WTC11 (cell line): Measurements from ENCODE around the gene DLG5. TPM values are rescaled to one million over a fixed set of nuclear protein-coding genes. Genes with fewer than 3 reads are reported as not detected.

Source experiments
- ATAC-seq: fragments of 200-7000 bp; cut with Tn5 transposase; 2 replicates; pipeline ENCODE4 v1.10.0; 2021; ENCODE audit warnings: mild to moderate bottlenecking, moderate library complexity
- CTCF ChIA-PET: fragments of 300-600 bp; sonication (Branson Sonifier 250); formaldehyde crosslinking; loops from one replicate; lab custom pipeline; 2021; ENCODE audit warnings: antibody characterized with exemption; lab: Charles Lee
- POLR2A ChIA-PET: fragments of 350-600 bp; sonication (Branson Sonifier 250); formaldehyde crosslinking; loops from one replicate; lab custom pipeline; 2021; ENCODE audit warnings: antibody characterized with exemption; lab: Charles Lee
- DNase-seq: peaks from one replicate; pipeline ENCODE4 v3.0.0; 2021; ENCODE audit warnings: low spot score
- H3K27ac Mint-ChIP-seq: 2 replicates; pipeline ENCODE4 v1.8.0; 2021; ENCODE audit warnings: mixed read lengths
- H3K27me3 Mint-ChIP-seq: 2 replicates; pipeline ENCODE4 v1.8.0; 2021; ENCODE audit warnings: low read depth, mild to moderate bottlenecking, moderate library complexity, mixed read lengths
- H3K36me3 Mint-ChIP-seq: 2 replicates; pipeline ENCODE4 v1.8.0; 2021; ENCODE audit warnings: mixed read lengths
- H3K4me1 Mint-ChIP-seq: 2 replicates; pipeline ENCODE4 v1.8.0; 2022; ENCODE audit warnings: mixed read lengths
- H3K4me3 Mint-ChIP-seq: 2 replicates; pipeline ENCODE4 v1.8.0; 2021; ENCODE audit warnings: mild to moderate bottlenecking, moderate library complexity, mixed read lengths
- H3K9me3 Mint-ChIP-seq: 2 replicates; pipeline ENCODE4 v1.8.0; 2021; ENCODE audit warnings: mixed read lengths
- CREB1 ChIP-seq: sonication (generic); formaldehyde crosslinking; IDR thresholded peaks from 2 replicates; pipeline ENCODE4 v1.8.0; 2023; ENCODE audit warnings: mild to moderate bottlenecking, missing genetic modification reagents
- CREM ChIP-seq: sonication (generic); formaldehyde crosslinking; IDR thresholded peaks from 2 replicates; pipeline ENCODE4 v1.8.1; 2022; ENCODE audit warnings: mild to moderate bottlenecking, missing genetic modification reagents, moderate library complexity
- ETV6 ChIP-seq: sonication (generic); formaldehyde crosslinking; IDR thresholded peaks from 2 replicates; pipeline ENCODE4 v1.8.1; 2022; ENCODE audit warnings: mild to moderate bottlenecking, missing genetic modification reagents
- HMGA2 ChIP-seq: fragments of 250-450 bp; sonication (Bioruptor Pico); IDR thresholded peaks from 2 replicates; pipeline ENCODE4 v1.4.0; 2021; ENCODE audit warnings: mild to moderate bottlenecking, moderate library complexity
- NFYB ChIP-seq: sonication (generic); formaldehyde crosslinking; conservative IDR thresholded peaks from 2 replicates; pipeline ENCODE4 v1.8.0; 2022; ENCODE audit warnings: low read depth, missing genetic modification reagents
- PRRX2 ChIP-seq: fragments of 250-450 bp; sonication (Bioruptor Pico); IDR thresholded peaks from 2 replicates; pipeline ENCODE4 v1.8.0; 2021; ENCODE audit warnings: mild to moderate bottlenecking
- ZNF121 ChIP-seq: sonication (generic); formaldehyde crosslinking; IDR thresholded peaks from 2 replicates; pipeline ENCODE4 v1.8.0; 2023; ENCODE audit warnings: missing genetic modification reagents
- ZNF317 ChIP-seq: sonication (generic); formaldehyde crosslinking; IDR thresholded peaks from 2 replicates; pipeline ENCODE4 v1.8.1; 2023; ENCODE audit warnings: low read depth, mild to moderate bottlenecking, moderate library complexity, missing genetic modification reagents, borderline replicate concordance
- ZNF423 ChIP-seq: fragments of 250-450 bp; sonication (Bioruptor Pico); IDR thresholded peaks from 2 replicates; pipeline ENCODE4 v2.1.2; 2022; ENCODE audit warnings: mild to moderate bottlenecking, moderate library complexity
- total RNA-seq: library from RNA; stranded (reverse); gene quantifications from 3 replicates; pipeline ENCODE4 v1.2.3, GENCODE V29; 2021
- TF ChIP-seq, protein P1 (sequence below): sonication (generic); formaldehyde crosslinking; IDR thresholded peaks from 2 replicates; pipeline ENCODE4 v1.8.1; 2022; ENCODE audit warnings: low read depth, missing genetic modification reagents, borderline replicate concordance
- TF ChIP-seq, protein P2 (sequence below): sonication (generic); formaldehyde crosslinking; IDR thresholded peaks from 2 replicates; pipeline ENCODE4 v1.8.0; 2022; ENCODE audit warnings: mild to moderate bottlenecking, missing genetic modification reagents
- TF ChIP-seq, protein P3 (sequence below): sonication (generic); formaldehyde crosslinking; IDR thresholded peaks from 2 replicates; pipeline ENCODE4 v1.8.1; 2022; ENCODE audit warnings: low read depth, mild to moderate bottlenecking, moderate library complexity, missing genetic modification reagents, borderline replicate concordance
- TF ChIP-seq, protein P4 (sequence below): sonication (generic); formaldehyde crosslinking; IDR thresholded peaks from 2 replicates; pipeline ENCODE4 v1.8.1; 2023; ENCODE audit warnings: mild to moderate bottlenecking, missing genetic modification reagents
- TF ChIP-seq, protein P5 (sequence below): sonication (generic); formaldehyde crosslinking; IDR thresholded peaks from 2 replicates; pipeline ENCODE4 v1.8.0; 2023; ENCODE audit warnings: missing genetic modification reagents
- TF ChIP-seq, protein P6 (sequence below): sonication (generic); formaldehyde crosslinking; IDR thresholded peaks from 2 replicates; pipeline ENCODE4 v1.8.0; 2022; ENCODE audit warnings: mild to moderate bottlenecking, missing genetic modification reagents
- TF ChIP-seq, protein P7 (sequence below): sonication (generic); formaldehyde crosslinking; IDR thresholded peaks from 2 replicates; pipeline ENCODE4 v1.8.1; 2023; ENCODE audit warnings: mild to moderate bottlenecking, missing genetic modification reagents, moderate library complexity
- TF ChIP-seq, protein P8 (sequence below): fragments of 250-450 bp; sonication (Bioruptor Pico); conservative IDR thresholded peaks from 2 replicates; pipeline ENCODE4 v1.9.0; 2021; ENCODE audit warnings: mild to moderate bottlenecking

Gene DLG5
- total RNA-seq, 1 experiment from 2014 or later = 65.5 TPM

DNA sequence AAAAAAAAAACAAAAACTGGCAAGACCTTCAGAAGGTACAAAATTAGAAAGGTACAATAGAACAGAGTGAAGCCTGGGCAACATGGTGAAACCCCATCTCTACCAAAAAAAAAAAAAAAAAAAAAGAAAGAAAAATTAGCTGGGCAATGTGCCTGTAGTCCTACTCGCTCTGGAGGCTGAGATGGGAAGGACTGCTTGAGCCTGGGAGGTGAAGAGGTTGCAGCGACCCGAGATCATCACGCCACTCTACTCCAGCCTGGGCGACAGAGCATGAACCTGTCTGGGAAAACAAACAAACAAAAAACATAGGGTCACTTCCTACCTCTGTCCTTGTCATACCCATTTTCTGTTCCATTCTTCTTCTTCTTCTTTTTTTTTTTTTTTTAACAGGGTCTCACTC is 45.6 kb upstream of the DLG5 start:
- Mint-ChIP-seq H3K27ac (peak overlapping the region; percentile 45; the same call in 1 of the 2 replicates), H3K9me3 (no peaks in the 10 kb centered on the region), H3K36me3 (peaks cover under 1% of the 10 kb centered on the region; the same call in 1 of the 2 replicates), H3K4me3 (no peak overlapping the region), H3K4me1 (peaks cover 20% of the 10 kb centered on the region), H3K27me3 (no peaks in the 10 kb centered on the region)
- ChIA-PET CTCF (interaction anchor here (0.7 to 3.7 kb wide), 3 partner anchors 8 to 83 kb away, joined by 4 to 129 read pairs (median 5); no protein-coding TSS in a partner anchor), POLR2A (no interaction called here)
- 0 out of 2 replicates have a peak, but pooled peaks have one; percentile 8 for ATAC-seq
- DNase-seq = no peak
- TF ChIP-seq HMGA2 (CRISPR knock-in tag) = no peak
- no peak for TF ChIP-seq NFYB (CRISPR knock-in tag)
- TF ChIP-seq, protein P1, sequence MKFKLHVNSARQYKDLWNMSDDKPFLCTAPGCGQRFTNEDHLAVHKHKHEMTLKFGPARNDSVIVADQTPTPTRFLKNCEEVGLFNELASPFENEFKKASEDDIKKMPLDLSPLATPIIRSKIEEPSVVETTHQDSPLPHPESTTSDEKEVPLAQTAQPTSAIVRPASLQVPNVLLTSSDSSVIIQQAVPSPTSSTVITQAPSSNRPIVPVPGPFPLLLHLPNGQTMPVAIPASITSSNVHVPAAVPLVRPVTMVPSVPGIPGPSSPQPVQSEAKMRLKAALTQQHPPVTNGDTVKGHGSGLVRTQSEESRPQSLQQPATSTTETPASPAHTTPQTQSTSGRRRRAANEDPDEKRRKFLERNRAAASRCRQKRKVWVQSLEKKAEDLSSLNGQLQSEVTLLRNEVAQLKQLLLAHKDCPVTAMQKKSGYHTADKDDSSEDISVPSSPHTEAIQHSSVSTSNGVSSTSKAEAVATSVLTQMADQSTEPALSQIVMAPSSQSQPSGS (CRISPR knock-in tag) = no peak
- no peak for TF ChIP-seq ETV6
- TF ChIP-seq, protein P2, sequence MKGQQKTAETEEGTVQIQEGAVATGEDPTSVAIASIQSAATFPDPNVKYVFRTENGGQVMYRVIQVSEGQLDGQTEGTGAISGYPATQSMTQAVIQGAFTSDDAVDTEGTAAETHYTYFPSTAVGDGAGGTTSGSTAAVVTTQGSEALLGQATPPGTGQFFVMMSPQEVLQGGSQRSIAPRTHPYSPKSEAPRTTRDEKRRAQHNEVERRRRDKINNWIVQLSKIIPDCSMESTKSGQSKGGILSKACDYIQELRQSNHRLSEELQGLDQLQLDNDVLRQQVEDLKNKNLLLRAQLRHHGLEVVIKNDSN (CRISPR knock-in tag) = no peak
- TF ChIP-seq, protein P3, sequence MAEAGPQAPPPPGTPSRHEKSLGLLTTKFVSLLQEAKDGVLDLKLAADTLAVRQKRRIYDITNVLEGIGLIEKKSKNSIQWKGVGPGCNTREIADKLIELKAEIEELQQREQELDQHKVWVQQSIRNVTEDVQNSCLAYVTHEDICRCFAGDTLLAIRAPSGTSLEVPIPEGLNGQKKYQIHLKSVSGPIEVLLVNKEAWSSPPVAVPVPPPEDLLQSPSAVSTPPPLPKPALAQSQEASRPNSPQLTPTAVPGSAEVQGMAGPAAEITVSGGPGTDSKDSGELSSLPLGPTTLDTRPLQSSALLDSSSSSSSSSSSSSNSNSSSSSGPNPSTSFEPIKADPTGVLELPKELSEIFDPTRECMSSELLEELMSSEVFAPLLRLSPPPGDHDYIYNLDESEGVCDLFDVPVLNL (CRISPR knock-in tag) = no peak
- no peak for TF ChIP-seq PRRX2
- no peak for TF ChIP-seq ZNF121 (CRISPR knock-in tag)
- TF ChIP-seq ZNF423 = no peak
- TF ChIP-seq CREB1 = no peak
- TF ChIP-seq, protein P4, sequence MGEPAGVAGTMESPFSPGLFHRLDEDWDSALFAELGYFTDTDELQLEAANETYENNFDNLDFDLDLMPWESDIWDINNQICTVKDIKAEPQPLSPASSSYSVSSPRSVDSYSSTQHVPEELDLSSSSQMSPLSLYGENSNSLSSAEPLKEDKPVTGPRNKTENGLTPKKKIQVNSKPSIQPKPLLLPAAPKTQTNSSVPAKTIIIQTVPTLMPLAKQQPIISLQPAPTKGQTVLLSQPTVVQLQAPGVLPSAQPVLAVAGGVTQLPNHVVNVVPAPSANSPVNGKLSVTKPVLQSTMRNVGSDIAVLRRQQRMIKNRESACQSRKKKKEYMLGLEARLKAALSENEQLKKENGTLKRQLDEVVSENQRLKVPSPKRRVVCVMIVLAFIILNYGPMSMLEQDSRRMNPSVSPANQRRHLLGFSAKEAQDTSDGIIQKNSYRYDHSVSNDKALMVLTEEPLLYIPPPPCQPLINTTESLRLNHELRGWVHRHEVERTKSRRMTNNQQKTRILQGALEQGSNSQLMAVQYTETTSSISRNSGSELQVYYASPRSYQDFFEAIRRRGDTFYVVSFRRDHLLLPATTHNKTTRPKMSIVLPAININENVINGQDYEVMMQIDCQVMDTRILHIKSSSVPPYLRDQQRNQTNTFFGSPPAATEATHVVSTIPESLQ = no peak
- TF ChIP-seq, protein P5, sequence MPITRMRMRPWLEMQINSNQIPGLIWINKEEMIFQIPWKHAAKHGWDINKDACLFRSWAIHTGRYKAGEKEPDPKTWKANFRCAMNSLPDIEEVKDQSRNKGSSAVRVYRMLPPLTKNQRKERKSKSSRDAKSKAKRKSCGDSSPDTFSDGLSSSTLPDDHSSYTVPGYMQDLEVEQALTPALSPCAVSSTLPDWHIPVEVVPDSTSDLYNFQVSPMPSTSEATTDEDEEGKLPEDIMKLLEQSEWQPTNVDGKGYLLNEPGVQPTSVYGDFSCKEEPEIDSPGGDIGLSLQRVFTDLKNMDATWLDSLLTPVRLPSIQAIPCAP (CRISPR knock-in tag) = no peak
- no peak for TF ChIP-seq ZNF317 (CRISPR knock-in tag)
- TF ChIP-seq, protein P6, sequence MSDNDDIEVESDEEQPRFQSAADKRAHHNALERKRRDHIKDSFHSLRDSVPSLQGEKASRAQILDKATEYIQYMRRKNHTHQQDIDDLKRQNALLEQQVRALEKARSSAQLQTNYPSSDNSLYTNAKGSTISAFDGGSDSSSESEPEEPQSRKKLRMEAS (CRISPR knock-in tag) = no peak
- TF ChIP-seq, protein P7, sequence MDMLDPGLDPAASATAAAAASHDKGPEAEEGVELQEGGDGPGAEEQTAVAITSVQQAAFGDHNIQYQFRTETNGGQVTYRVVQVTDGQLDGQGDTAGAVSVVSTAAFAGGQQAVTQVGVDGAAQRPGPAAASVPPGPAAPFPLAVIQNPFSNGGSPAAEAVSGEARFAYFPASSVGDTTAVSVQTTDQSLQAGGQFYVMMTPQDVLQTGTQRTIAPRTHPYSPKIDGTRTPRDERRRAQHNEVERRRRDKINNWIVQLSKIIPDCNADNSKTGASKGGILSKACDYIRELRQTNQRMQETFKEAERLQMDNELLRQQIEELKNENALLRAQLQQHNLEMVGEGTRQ = no peak
- TF ChIP-seq, protein P8, sequence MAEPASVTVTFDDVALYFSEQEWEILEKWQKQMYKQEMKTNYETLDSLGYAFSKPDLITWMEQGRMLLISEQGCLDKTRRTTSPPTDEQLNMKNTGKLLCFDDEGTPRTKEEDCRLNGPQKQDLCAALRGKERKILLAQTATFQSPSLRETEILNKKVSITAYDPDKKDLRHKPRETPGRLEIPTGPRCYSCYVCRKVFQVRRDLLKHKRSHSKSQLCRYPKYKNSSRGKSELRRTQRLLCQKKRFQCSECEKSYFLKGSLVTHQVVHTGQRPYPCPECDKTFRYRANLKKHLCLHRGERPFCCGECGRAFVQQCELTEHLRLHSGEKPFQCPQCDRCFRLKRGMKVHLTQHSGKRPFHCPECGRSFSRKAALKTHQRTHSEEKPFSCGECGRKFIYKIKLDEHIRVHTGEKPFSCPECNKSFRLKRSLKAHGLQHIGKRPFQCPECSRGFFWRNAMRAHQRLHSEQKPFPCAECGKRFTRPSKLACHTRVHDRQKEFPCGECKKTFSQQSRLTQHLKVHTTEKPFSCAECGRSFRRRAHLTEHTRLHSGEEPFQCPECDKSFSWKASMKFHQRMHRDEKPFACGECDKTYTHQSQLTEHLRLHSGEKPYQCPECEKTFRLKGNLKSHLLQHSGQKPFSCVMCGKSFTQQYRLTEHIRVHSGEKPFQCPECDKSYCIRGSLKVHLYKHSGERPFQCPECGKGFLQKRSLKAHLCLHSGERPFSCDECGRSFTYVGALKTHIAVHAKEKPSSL (CRISPR knock-in tag) = no peak

DNA sequence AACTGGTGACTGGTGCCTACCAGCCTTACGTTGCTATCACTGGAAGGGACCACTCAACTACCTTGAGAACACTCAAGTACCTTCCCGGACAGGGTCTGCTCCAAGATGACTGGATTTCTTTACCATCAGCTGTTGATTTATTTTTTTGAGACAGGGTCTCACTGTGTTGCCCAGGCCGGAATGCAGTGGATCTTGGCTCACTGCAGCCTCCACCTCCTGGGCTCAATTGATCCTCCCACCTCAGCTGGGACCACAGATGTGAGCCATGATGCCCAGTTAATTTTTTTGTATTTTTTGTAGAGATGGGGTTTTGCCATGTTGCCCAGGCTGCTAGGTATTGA is 45.2 kb upstream of the DLG5 start:
- ChIA-PET CTCF (interaction anchor here (1.4 kb wide), 1 partner anchor 82 kb away, joined by 5 read pairs; no protein-coding TSS in a partner anchor), POLR2A (no interaction called here)
- Mint-ChIP-seq H3K4me1 (peaks cover 20% of the 10 kb centered on the region), H3K27ac (peak overlapping the region; percentile 49; the same call in 1 of the 2 replicates), H3K27me3 (no peaks in the 10 kb centered on the region), H3K4me3 (no peak overlapping the region), H3K36me3 (no peaks in the 10 kb centered on the region), H3K9me3 (no peaks in the 10 kb centered on the region)
- TF ChIP-seq ZNF121 (CRISPR knock-in tag) (peak; percentile 88), CREM (CRISPR knock-in tag) (no peak)
- ATAC-seq = no peak
- no peak for DNase-seq
